Colonic mucosa (tissue), 4 donors: ENCODE measurements around the gene AREG. TPM values are rescaled to one million over a fixed set of nuclear protein-coding genes. Genes with fewer than 3 reads are reported as not detected.

Experiments used
- DNase-seq: peaks from one replicate; pipeline ENCODE4 v3.0.0-alpha.2; 2020
- H3K27ac ChIP-seq: fragments of 200-600 bp; one replicate; pipeline ENCODE4 v1.8.0; 2021
- H3K27me3 ChIP-seq: fragments of 200-600 bp; one replicate; pipeline ENCODE4 v1.8.0; 2021
- H3K36me3 ChIP-seq: fragments of 200-600 bp; one replicate; pipeline ENCODE4 v1.8.0; 2021
- H3K4me1 ChIP-seq: fragments of 200-600 bp; one replicate; pipeline ENCODE4 v1.8.0; 2021; ENCODE audit warnings: mild to moderate bottlenecking
- H3K4me3 ChIP-seq: fragments of 200-600 bp; one replicate; pipeline ENCODE4 v1.8.0; 2021
- H3K9ac ChIP-seq, 2 donors: one replicate each; pipeline ENCODE4 v1.7.0; 2013; ENCODE audit warnings: control low read depth in 2 of 2, low read depth in 2 of 2, low read length in 2 of 2
- H3K9me3 ChIP-seq: fragments of 200-600 bp; one replicate; pipeline ENCODE4 v1.8.0; 2021
- CTCF ChIP-seq: fragments of 200-600 bp; IDR thresholded peaks from one replicate; pipeline ENCODE4 v1.8.0; 2022; ENCODE audit warnings: antibody characterized with exemption, mild to moderate bottlenecking
- intact Hi-C: fragments of 100-400 bp; cut with DNase I; formaldehyde crosslinking; loops from one replicate; pipeline ENCODE4 v1.14.1; 2022
- total RNA-seq, 2 donors: library from RNA; stranded (reverse); fragmentation: NEBNext Ultra II Directional in 1 of 2; extraction: Animal tissue kit (Norgen Biotek cat#: 25700) in 1 of 2; gene quantifications; one replicate each; pipeline ENCODE4 v1.2.1, GENCODE V29; 2021
- donor health status: healthy.
- donor health status: DM: no; HTN: no; CAD: no.
- donor health status: DM: no; HTN: no; CAD: no.

AREG gene
- total RNA-seq, 2 donors from 2014 or later: 13.4 to 21.7 TPM

- no peak for DNase-seq
- no peak for TF ChIP-seq CTCF
- Histone ChIP-seq H3K4me3 (no peak overlapping the region), H3K27ac (no peak overlapping the region), H3K4me1 (no peaks in the 10 kb centered on the region), H3K36me3 (no peaks in the 10 kb centered on the region), H3K9me3 (no peaks in the 10 kb centered on the region), H3K9ac (no peak overlapping the region), H3K27me3 (no peaks in the 10 kb centered on the region)
- intact Hi-C loops: no loop called here
Measured at GRCh38 chr4:74413265-74413664, 31.7 kb upstream of the AREG start.

- Histone ChIP-seq H3K9me3 (no peaks in the 10 kb centered on the region), H3K27me3 (no peaks in the 10 kb centered on the region), H3K9ac (no peak overlapping the region), H3K36me3 (no peaks in the 10 kb centered on the region), H3K4me3 (no peak overlapping the region), H3K27ac (no peak overlapping the region), H3K4me1 (no peaks in the 10 kb centered on the region)
- intact Hi-C loops: no loop called here
- TF ChIP-seq CTCF: no peak
- no peak for DNase-seq
Measured at GRCh38 chr4:74414149-74414809, 30.7 kb upstream of the AREG start.

DNA sequence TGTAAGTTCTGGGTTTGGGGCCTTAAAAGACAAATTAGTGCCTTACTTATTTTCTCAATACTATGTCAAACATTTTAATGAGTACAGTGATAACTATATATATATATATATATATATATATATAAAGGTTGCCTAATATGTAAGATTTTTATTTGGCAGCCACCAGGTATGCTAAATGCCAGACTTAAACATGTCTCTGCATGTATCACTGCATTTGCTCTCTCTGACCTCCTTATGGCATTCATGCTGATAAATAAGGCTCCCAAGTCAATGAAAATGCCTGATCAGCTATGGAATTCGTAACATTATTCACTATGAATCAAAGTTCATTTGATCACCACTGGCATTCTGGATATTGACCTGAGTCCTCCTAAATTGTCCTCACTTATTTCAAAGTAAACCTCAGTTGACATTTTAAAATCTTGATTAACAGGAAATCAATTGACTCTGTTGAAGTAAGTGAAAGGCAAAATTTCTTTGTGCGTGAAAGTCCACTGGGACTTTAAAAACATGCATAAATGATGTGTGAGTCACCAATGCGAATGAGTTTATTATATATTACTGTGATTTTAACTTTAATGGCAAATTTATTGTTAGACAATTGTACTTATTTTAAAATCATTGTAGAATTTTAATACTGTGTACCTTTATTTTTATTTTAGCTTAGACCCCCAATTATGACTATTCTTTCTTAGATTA lies 29.2 kb upstream of the AREG start:
- DNase-seq: no peak
- no peaks in the 10 kb centered on the region for H3K27me3 ChIP-seq
- H3K9ac ChIP-seq: no peak overlapping the region
- no peak overlapping the region for H3K4me3 ChIP-seq
- TF ChIP-seq CTCF: no peak
- no peaks in the 10 kb centered on the region for H3K9me3 ChIP-seq
- no peaks in the 10 kb centered on the region for H3K36me3 ChIP-seq
- intact Hi-C loops: no loop called here
- no peaks in the 10 kb centered on the region for H3K4me1 ChIP-seq
- no peak overlapping the region for H3K27ac ChIP-seq

DNA sequence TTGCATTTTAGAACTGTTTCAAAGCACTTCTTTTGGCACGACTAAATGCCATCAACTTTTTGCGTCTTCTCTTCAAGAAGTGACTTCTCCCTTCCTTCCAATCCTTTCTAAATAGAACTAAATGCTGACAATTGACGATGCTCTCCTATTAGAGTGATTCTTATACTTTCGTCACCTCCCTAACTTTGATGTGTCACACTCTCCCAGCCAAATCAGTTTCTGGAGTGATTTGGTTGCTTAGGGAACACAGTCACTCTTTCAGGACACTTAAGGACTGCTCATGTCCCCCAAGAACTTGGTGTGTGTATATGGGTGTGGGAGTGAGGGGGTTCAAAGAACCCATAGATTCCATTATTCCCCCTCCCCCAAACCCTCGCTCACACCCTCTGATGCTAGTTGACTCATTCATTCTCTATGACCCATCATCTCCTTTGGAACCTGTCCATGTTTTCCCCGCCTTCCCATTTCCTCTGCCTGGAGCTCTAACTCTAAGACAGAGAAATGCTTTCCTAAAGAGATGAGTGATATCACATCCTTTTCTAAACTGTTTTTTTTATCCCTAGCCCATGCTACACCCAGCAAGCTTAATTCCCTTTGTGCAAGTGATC lies 26.8 kb upstream of the AREG start:
- H3K9ac ChIP-seq: no peak overlapping the region
- H3K27ac ChIP-seq: no peak overlapping the region
- no peak for DNase-seq
- no peaks in the 10 kb centered on the region for H3K36me3 ChIP-seq
- intact Hi-C loops: no loop called here
- no peak overlapping the region for H3K4me3 ChIP-seq
- H3K9me3 ChIP-seq: no peaks in the 10 kb centered on the region
- no peaks in the 10 kb centered on the region for H3K27me3 ChIP-seq
- H3K4me1 ChIP-seq: no peaks in the 10 kb centered on the region
- no peak for TF ChIP-seq CTCF

- no peak for TF ChIP-seq CTCF
- H3K9me3 ChIP-seq: no peaks in the 10 kb centered on the region
- DNase-seq: no peak
- no peak overlapping the region for H3K27ac ChIP-seq
- no peaks in the 10 kb centered on the region for H3K4me1 ChIP-seq
- intact Hi-C loops: no loop called here
- H3K9ac ChIP-seq: no peak overlapping the region
- no peak overlapping the region for H3K4me3 ChIP-seq
- H3K27me3 ChIP-seq: no peaks in the 10 kb centered on the region
- H3K36me3 ChIP-seq: no peaks in the 10 kb centered on the region
Measured at GRCh38 chr4:74420863-74421262, 24.1 kb upstream of the AREG start.
